ENCODE measurements around the gene BBS7.
A peak's percentile ranks its signal among the peaks of the same experiment; 100 is the strongest.

BBS7 gene

GRCh38 chr4:121869841-121870822 lies at the start of gene BBS7:
Gene BBS7 (minus strand): TSS chr4:121870474. CDS start chr4:121870313, 161 bp downstream.
- peak; percentile 86 for DNase-seq

- DNase-seq = peak; percentile 32
Observed at GRCh38 chr4:121913667-121914066, 43.4 kb upstream of the BBS7 start.

- no peak for DNase-seq
Observed at GRCh38 chr4:121908346-121908745, 38.1 kb upstream of the BBS7 start.

GRCh38 chr4:121900132-121900983 lies 30.1 kb upstream of the BBS7 start:
- peak; percentile 11 for DNase-seq

GRCh38 chr4:121898150-121898549 lies 27.9 kb upstream of the BBS7 start:
- no peak for DNase-seq

GRCh38 chr4:121888134-121888533 lies 17.9 kb upstream of the BBS7 start:
- no peak for DNase-seq

GRCh38 chr4:121885115-121885514 lies 14.8 kb upstream of the BBS7 start:
- DNase-seq = no peak

- no peak for DNase-seq
Observed at GRCh38 chr4:121881158-121881557, 10.9 kb upstream of the BBS7 start.

- no peak for DNase-seq
Observed at GRCh38 chr4:121879135-121879534, 8.9 kb upstream of the BBS7 start.

- DNase-seq = no peak
Observed at GRCh38 chr4:121877041-121877773, 6.9 kb upstream of the BBS7 start.

GRCh38 chr4:121876070-121876469 lies 5.8 kb upstream of the BBS7 start:
- no peak for DNase-seq

- no peak for DNase-seq
Observed at GRCh38 chr4:121875652-121876051, 5.4 kb upstream of the BBS7 start.

GRCh38 chr4:121873604-121874003 lies 3.3 kb upstream of the BBS7 start:
- DNase-seq = no peak

GRCh38 chr4:121863799-121864198 lies 6.5 kb downstream of the BBS7 start:
- no peak for DNase-seq

- DNase-seq = no peak
Observed at GRCh38 chr4:121861426-121861825, 8.8 kb downstream of the BBS7 start.

GRCh38 chr4:121860121-121860520 lies 10.2 kb downstream of the BBS7 start:
- DNase-seq = no peak

- no peak for DNase-seq
Observed at GRCh38 chr4:121851354-121851753, 18.9 kb downstream of the BBS7 start.

- DNase-seq = no peak
Observed at GRCh38 chr4:121846662-121847061, 23.6 kb downstream of the BBS7 start.

- DNase-seq = no peak
Observed at GRCh38 chr4:121842862-121843261, 27.4 kb downstream of the BBS7 start.

GRCh38 chr4:121838136-121838535 lies 32.1 kb downstream of the BBS7 start:
- DNase-seq = no peak

GRCh38 chr4:121829511-121829910 lies 40.8 kb downstream of the BBS7 start:
- DNase-seq = no peak

- DNase-seq = peak; percentile 56
Observed at GRCh38 chr4:121827853-121828252, 42.4 kb downstream of the BBS7 start.

- DNase-seq = no peak
Observed at GRCh38 chr4:121824950-121825349, 45.3 kb downstream of the BBS7 start.
